GM12801 (cell line): ENCODE results near the gene SCO1.

Source experiments
- TF ChIP-seq, protein P1 (sequence below): IDR thresholded peaks from one replicate; pipeline ENCODE4 v1.5.1; 2011; ENCODE audit warnings: control low read depth; ENCODE audit not compliant: insufficient read length; ENCODE audit errors: extremely low read depth

The SCO1 gene

DNA sequence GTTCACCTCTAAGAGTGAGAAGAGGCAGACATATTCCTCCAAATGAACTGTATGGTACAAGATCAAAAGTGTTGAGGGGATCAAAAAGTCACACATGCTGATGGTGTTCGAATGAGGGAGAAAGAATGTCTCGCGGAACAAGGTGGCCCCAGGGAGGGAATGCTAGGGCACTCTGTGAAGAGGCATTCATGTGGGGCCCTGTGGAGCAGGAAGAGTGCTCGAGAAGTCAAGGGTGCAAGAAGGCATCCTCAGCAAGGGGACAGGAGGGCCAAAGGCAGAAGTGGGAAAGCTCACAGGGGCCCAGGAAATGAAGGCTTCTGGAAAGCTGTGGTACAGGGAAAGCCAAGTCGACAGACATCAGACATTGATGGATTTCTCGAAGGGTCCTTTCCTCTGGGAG lies 34.1 kb downstream of the SCO1 start:
- TF ChIP-seq, protein P1, sequence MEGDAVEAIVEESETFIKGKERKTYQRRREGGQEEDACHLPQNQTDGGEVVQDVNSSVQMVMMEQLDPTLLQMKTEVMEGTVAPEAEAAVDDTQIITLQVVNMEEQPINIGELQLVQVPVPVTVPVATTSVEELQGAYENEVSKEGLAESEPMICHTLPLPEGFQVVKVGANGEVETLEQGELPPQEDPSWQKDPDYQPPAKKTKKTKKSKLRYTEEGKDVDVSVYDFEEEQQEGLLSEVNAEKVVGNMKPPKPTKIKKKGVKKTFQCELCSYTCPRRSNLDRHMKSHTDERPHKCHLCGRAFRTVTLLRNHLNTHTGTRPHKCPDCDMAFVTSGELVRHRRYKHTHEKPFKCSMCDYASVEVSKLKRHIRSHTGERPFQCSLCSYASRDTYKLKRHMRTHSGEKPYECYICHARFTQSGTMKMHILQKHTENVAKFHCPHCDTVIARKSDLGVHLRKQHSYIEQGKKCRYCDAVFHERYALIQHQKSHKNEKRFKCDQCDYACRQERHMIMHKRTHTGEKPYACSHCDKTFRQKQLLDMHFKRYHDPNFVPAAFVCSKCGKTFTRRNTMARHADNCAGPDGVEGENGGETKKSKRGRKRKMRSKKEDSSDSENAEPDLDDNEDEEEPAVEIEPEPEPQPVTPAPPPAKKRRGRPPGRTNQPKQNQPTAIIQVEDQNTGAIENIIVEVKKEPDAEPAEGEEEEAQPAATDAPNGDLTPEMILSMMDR, result no peak

DNA sequence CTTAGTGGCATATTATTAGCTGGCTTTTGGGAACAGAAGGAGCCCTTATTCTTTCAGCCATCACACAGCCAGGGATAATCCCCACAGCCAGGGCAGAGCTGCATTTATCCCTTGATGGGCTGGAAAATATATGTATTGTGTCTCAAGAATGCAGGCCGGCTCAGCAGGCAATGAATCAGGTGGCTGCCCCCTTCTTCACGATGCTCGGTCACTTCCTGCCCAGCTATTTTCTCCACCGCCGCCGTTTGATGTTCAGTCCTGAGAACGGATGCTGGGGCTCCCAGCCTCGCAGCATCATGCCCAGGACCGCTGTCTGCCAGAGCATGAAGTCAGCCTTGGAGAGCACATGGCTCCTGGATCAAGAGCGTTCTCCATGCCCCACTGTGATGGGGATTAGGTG lies 35.9 kb downstream of the SCO1 start:
- TF ChIP-seq, protein P1, result no peak

DNA sequence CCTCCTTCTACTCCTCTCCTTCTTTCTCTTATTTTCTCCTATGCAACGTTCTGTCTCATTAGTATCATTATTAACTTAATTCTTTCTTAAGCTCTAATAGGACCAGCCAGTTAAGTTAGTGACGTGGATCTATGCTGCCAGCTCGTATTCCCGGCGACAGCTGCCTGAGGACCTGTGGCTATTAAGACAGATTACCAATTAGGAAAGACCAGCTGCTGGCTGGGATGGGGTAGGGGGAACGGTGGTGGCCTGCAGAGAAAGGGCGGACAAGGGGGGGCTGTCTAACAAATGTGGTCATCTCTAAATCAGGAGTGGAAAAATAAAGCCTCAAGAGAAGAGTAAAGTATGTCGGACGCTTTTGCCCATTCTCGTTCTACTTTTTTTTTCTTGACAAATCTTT lies 39.5 kb downstream of the SCO1 start:
- TF ChIP-seq, protein P1, result no peak

DNA sequence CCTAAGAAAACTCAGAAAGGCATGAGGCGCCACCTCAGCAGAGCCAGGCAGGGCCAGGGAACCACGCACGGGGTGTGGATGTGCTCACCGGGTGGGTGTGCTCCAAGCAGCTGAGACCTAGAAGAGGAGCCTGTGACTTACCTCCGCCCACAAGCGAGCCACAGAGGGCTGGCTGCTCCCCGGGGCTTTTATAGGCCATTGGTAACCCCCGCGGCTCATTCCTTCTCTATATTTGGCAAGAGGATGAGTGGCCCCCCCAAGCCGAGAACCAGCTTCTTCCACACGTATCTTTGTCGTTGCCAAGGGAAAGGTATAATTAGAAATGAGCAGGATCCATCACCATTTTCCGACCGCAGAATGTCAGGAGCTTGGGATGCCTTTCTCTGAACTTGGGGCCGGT lies 40.2 kb downstream of the SCO1 start, which contains the start of gene MYH3:
MYH3 (minus strand) TSS at position 162 of the 400 bp plus-strand sequence. CDS start 2,245 bp downstream, outside the sequence.
- TF ChIP-seq, protein P1, result no peak

DNA sequence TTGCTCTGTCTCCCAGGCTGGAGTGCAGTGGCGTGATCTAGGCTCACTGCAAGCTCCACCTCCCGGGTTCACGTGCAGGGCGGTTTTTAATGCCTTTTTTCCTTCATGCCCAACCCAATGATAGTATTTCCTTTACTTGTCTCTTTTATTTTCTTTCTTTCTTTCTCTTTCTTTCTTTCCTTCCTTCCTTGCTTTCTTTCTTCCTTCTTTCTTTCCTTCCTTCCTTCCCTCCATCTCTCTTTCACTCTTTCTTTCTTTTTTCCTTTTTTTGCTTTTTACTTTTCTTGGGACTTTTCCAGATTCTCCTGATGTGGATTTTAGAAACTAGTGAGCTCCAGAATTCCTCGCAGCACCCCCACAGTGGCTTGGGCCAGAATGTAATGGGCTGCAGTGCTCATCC lies 43.3 kb downstream of the SCO1 start:
- TF ChIP-seq, protein P1, result no peak

DNA sequence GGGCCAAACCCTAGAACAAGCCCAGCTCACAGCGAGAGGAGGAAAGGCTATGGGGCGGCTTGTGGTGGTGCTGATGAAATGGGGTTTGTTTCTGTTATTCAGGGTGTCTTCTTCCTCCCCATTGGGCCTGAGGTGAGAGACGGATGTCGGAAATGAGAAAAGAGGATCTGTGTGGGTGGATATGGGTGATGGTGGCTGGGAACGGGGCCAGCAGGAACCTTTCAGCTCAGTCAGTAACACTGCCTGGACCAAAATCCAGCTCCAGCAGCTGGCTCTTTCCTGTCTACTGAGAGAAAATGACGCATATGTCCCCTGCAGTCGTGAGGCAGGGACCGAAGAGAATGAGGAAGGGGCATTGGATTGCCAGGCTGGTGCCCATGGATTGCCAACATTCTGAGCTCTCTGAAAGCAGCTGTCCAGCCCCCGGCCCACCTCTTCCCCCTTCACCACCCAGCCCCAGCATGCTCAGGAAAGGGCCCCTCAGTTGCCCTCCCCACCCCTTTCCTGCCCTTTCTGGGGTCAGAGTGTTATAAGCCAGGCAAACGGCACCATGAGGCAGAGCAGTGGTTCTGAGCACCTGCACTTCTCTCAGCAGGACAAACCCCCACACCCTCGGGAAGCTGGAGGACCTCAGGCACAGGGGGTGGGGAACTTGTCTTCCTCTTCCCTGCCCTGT lies 44.2 kb downstream of the SCO1 start:
- TF ChIP-seq, protein P1, result no peak

DNA sequence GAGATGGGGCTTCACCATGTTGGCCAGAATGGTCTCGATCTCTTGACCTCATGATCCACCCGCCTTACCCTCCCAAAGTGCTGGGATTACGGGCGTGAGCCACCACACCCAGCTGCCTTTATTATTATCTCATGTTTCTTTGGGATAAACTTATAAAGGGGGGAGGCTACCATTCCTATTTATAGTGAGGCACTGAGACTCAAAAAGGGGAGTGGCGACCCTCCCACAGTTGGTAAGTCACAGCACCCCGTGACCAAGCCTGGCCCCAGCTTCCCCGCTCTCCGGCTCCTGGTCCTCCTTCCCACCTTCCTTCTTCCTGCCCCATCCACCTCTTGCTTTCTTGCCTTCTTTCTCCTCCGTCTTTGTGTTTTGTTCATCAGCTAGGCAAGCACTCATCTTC lies 45.4 kb downstream of the SCO1 start:
- TF ChIP-seq, protein P1, result no peak

DNA sequence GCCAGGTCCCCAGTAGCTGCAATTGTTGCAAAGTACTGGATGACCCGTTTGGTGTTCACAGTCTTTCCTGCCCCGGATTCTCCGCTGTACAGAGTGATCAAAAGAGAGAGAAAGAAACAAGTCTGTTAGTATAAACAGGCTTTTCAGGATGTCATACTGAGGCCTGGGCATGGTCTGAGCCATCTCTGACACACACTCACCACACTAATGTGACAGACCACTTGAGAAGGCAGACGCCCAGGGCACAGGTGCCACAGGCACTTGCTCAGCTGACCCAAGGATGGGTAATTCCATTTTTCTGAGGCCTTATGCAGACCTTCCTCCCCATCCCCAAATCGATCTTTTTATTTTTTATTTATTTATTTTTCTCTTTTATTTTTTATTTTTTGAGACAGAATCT lies 47.7 kb downstream of the SCO1 start:
- TF ChIP-seq, protein P1, result no peak
